GM21717 (cell line): Measurements from ENCODE around the gene ARHGEF7.

Experiments used
- ATAC-seq: cut with Tn5 transposase; IDR thresholded peaks from one replicate; pipeline ENCODE4 v1.9.1; 2021; ENCODE audit warnings: mild to moderate bottlenecking, moderate library complexity; ENCODE audit not compliant: unreplicated experiment

ARHGEF7 gene

DNA sequence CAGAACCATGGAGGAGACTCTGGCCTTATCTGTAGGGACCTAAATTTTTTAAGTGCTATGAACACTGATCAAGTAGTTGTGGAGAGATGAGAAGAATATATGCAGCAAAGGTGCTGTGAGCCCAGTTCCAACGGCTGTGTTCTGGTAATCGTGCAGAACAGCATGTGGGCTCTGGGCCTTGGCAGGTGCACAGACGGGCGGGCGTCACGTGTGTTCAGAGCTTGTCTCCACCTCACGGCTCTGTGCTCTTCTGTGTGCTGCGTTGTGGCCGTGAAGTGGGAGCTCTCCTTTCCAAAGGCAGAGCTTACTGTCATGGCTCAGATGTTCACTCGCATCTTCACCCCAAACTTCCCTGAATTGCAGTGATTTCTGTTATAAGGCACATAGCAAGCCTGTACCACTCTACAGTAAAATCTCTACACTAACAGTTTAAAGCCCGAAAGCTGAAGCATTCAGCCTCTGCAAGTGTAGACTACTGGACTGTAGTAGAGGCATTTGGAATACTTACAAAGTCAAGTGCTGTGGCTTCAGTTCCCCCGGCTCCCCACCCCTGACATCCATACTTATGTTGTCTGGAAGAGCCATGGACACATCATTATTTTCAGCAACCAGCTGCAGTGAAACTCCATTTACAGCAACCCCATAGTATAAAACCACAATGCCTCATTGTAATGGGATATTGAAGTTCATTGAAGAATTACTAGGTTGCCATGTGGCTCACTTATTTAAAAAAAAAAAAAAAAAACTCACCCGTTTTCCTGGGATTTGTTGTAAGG lies 177.8 kb downstream of the ARHGEF7 start:
- no peak for ATAC-seq

DNA sequence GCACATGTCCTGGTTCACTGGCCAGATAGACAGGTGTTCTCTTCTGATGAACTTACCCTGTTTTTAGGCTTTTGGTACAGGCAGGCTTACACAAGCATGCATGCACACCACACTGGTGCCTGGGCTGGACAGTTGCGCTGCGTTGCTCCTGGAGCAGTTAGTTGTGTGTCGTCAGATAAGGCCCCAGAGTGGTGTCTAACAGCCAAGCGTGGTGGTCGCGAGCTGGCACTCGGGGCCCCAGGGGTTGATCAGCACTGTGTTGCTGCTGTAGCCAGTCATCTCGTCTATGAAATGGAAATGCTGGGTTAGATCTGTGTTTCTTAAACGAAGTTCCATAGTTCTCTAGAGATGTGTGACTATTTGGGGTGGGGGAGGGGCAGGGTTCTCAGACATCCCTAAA lies 180.8 kb downstream of the ARHGEF7 start:
- ATAC-seq = no peak

DNA sequence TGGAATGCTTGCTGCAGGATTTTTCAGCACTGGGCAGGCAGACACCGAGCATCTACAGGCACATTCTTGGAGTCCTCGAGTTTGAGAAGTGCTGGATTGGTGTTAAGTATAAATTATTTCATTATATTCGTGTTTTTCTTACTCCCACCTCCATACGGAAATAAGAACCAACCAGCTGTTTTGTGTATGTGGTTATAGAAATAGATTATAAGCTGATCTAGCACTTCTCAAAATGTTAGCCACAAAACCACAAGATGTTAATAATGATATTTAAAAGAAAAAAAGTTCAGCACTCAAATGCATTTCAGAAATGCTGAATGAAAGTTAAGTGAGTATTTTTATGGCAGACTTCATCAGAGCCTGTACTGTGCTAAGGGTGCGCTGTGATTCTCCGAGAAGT lies 181.3 kb downstream of the ARHGEF7 start:
- no peak for ATAC-seq

DNA sequence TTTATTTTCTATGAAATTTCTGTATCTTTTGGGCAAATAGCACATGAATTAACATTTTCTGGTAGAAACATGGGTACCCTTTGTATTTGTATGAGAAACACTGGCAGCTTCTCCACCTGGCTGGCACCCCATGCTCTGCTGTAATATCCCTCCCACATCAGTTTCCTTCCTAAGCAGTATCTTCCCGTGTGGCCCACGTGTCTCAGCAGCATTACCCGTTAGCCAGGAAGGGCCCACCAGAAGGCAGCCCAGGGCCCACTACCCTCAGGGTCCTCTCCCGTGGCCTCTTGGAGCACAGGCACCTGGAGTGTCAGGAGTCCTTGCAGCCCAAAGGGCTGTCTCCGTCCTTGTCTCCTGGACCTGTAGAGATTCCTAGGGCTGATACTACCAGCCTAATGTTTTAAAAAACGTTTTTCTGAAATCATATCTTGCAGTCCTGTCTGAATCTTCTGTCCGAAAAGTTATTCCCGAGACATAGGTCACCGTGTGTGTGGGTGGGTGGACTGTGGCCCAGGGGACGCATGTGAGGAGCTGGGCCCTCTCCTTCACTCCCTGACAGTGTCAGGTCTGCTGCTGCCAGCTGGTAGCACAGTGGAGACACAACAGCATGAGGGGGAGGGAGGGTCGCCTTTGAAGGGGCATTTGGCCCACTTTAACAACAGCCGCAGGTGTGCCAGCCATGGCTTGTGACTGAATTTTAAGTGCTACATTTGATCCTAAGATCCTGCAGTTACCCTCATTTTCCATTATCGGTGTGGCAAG lies 183.3 kb downstream of the ARHGEF7 start:
- ATAC-seq = no peak

DNA sequence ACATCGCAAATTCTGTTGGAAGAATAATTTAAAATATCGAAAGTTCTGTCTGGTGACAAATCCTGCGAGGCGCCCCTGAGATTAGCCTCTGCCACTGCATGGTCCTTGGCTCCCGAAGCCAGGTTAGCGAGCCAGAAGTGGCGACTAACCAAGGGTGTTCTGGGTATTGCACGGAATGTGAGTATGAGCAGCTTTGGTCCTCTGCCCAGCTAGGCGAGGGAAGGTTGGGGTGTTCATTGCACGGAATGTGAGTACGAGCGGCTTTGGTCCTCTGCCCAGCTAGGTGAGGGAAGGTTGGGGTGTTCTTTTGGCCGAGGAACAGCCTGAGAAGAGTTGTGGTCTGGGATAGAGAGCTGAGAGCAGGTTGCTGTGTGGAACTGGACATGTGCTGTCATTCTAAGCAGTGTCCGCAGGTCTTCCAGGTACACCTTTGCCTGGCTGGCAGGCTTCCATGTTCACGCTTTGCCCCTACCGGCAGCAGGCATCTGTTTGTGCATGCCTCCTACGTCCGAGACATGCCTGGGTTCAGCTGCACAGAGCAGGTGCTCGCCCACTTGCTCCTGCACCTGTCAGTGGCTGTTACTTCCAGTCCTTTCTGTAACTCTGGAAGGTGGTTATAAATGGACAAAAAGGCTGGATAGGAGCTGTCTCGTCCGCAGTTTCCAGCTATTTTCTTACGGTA lies 187.1 kb downstream of the ARHGEF7 start:
- ATAC-seq = no peak

DNA sequence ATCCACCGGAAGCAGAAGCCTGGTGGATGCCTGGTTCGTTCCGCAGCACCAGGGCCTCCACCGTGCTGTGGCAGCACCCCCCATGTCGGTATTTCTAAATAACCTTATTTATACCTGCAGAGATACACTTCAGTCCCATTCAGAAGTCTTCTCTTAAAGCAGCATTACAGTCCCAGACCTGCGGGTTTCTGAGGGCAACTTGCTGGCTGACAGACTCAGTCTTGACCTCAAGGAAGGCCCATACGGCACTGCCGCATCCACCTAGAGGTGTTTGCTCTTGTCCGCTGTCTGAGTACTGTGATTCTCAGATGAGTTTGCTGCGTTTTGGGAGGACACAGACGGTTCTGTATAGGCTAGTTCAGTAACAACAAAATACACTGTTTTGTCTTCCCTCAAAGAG lies 188.4 kb downstream of the ARHGEF7 start:
- ATAC-seq = no peak

DNA sequence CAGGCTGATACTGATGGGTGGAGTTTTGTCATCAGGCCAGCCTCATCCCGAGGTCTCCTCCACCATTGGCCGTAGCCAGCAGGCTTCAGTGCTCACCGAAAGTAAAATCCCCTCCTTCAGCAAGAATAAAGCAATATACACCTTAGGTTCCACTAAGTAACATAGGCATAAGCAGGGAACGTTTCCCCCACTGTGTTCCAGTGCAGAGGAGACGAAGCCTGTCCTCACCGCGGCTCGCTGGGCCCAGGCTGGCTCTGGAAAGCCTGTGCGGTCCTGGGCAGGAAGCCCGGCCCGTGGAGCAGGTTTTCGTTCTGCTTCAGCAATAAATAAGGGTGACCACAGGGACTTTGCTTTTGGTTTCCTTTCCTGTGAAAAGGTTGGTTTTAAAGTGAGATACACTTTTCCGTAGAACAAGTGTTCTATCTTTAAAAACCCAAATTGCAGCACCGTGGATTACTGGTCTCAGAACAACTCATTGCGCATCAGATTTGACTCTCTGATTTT lies 189.0 kb downstream of the ARHGEF7 start:
- peak; percentile 96 for ATAC-seq

DNA sequence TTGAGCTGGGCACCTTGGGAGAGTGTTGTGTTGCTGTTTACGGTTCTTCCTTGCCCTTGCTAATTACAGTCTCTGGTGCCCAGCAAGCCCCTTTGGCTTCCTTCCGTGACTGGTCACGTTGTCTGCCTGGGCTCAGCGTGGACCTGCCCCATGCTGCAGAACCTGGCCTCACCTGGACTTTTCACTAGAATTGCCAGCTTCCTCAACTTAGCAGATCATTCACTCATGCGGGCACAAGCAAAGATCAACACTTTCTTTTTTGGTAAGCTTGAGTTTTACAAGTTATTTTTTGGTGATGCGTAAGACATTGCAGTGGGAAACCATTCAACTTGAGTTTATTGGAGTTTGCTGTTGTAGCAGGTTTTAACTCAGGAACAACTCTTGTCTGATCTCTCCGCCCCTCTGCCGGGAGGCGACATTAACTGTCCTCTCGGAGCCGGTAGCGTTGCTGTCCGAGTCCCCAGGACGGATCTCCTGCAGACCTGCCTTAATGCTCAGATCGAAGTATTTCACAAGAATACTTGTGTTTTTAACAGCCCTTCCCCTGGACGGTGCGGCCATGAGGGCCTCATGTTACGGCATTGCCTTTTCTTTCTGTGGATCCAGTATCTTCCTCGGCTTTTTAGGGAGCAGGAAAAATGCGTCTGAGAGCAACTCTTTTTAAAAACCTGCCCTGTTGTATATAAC lies 189.6 kb downstream of the ARHGEF7 start:
- ATAC-seq = no peak

DNA sequence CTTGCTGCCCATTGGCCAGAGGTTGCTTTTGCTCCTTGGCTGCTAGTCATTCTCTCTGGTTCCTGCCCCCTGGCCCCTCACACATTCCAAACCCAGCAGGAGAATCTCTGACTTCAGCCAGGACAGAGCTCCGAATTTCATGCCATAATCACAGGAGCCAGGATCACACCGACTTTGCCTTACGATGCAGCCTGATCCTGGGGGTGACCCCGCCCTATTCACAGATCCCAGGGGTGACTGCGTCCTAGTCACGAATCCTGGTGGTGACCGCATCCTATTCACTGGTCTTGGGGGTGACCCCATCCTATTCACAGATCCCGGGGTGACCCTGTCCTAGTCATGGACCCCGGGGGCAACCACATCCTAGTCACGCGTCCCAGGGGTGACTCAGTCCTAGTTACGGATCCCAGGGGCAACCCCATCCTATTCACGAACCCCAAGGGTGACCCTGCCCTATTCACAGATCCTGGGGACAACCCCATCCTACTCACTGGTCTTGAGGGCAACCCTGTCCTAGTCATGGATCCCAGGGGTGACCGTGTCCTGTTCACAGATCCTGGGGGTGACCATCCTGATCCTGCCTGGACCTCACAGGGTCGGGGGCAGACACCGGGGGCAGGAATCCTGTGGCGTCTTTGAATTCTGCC lies 198.0 kb downstream of the ARHGEF7 start:
- ATAC-seq = no peak

DNA sequence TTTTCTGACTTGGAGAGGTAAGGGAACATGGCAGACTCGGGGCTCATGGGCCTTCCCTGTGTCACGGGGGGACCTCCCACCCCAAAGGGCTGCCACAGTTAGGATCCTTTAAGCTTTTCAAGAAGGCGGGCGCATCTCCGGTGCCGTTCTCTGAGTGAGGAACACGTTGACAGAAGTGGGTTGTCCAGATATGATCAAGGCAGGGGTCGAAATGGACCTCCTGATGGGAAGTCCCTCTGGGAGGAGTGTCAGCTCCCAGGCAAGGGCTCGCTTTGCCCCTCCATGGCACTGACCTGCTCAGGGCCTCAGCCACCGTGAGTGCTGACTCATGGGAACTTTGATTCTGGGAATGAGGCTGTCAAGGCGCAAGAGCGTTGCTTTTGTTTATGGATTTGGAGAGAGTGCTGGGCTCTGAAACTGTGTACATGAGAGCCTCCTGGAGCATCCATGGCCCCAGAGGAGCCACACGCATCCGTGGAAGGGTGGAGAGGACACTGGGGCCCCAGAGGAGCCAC lies 198.9 kb downstream of the ARHGEF7 start:
- no peak for ATAC-seq

DNA sequence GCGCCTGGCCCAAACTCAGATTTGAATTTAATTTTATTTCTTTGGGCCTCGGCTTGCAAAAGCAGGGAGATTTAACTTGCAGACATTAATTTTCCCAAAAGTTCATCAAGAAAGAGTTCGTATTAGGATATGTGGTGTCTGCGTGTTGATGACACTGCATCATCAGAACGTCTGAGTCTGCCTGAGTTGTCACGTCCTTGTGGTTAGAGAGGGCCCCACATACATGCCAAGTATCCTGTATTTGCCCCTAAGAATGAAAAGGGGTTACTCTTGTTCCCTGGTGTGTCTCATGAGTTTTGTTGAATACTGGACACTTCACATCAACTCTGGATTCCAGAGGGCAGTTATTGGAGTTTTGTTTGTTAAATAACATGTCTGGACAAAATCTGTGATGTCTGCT lies 199.7 kb downstream of the ARHGEF7 start:
- no peak for ATAC-seq

DNA sequence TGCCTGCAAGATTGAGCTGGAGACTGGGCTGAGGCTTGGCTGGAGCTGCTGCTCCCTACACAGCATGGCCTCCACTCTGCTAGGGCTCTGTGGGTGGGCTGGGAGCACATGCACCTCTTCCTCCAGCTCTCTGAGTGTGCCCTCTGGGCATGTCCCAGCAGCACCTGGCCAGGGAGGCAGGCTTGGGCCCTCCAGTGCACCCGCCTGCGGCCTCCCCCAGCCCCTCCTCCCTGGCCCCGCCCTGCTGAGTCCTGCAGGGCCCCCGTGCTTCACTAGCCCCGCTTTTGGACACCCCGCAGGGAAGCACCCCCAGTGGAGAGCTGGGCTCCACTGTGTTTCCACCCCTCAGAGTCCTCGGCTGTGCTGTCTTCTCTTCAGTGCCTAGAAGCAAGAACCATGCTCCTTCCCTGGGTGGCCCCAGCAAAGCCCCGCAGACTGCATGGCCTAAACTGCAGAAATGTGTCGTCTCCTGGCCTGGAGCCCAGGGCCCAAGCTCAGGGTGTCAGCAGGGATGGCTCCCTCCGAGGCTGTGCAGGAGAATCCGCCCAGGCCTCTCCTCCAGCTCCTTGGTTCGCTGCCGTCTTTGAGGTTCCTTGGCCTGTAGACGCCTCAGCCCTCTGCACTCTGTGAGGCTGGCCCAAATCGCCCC lies 200.4 kb downstream of the ARHGEF7 start:
- no peak for ATAC-seq

DNA sequence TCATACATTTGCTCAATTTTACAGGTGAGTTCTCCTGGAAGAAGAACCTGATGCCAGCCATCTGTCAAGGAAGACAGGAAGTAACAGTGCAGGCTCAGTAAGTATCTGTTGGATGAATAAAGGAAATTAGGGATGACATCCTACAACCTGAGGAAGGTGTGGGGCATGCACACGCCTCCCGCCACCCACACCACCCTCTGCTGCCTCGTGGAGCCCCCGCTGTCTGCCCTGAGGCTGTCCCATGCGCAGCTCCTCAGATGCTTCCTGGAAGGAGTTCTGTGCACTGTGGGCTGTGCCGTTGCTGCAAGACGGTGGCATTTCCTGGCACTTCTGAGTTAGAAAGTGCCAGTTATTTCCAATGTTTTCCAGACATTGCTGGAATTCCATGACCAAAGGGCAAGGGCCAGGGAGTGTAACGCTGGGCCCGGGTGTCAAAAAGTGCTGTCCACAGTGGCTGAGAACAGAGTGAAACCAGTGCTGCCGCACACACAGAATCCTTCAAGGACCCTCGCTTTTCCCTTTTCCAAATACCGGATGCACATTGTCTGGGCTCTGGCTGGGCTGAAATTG lies 201.1 kb downstream of the ARHGEF7 start:
- no peak for ATAC-seq

DNA sequence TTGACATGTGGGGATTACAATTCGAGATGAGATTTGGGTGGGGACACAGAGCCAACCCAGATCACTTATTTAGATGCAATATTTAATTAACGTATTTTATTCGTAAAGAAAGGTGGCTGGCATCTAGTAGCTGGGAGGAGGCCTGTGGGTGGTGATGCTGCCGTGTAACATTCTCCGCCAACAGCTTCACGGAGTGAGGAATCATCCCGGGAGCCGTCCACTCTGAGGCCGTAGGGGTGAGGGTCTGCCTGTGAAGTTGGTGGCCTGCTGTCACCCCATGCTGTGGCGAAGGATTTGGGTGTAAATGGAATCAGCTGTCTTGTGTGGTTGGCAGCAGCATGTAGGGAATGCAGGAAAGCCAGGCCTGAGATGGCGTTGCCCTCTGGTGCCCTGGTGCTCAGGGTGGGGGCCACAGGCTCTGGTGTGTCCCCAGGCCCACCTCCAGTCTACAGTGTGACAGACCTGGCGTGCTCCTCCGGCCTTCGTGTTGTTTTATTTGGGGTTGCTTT lies 202.0 kb downstream of the ARHGEF7 start:
- ATAC-seq = no peak

DNA sequence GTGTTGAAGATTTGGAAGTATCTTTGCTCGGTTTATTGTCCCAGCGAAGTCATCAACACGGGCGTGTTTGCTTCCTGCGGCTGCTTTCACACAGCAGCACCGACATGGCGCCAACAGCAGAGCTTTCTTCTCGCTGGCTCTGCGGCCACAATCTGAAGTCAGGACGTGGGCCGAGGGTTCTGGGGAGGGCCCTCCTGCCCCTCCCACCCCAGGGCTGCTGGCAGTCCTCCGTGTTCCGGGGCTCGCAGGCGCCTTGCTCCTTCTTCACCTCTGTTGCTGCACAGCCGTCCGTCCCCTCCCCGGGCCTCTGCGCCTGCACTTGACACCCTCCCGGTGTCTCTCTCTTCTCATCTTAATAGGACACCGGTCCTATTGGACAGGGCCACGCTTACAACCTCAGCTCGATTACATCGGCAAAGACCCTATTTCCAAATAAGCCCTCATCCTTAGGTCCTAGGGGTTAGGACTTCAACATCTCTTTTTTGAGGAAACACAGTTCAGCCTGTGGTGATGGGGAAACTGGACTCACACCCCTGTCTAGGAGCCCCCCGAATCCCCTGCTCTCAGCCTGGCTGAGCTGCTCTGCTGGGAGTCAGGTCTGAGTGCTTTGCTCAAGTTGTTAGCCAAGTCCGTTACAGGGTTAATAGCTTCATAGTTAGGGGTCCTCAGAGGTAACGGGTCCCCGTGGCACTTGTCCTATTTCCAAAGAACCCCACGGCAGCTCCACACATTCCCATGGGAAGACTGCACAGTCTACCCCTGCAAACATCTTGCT lies 202.6 kb downstream of the ARHGEF7 start:
- ATAC-seq = no peak

DNA sequence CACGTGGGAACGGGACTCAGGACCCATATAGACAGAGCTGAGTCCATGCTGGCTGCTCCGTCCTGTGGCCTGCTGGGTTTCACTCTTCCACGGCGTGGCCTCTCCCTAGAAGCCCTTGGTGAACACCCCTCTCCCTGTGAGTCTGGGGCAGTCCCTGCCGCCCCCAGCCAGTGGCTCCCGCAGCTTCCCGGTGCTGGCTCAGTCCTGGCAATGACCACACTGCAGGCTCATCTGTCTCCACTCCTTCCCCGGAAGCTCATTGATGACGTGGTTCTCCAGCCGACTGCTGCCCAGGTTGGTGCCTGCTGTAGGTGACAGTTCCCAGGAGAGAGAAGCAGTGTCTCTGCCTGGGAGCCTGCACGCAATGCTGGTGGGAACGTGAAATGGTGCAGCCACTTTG lies 203.3 kb downstream of the ARHGEF7 start:
- no peak for ATAC-seq

DNA sequence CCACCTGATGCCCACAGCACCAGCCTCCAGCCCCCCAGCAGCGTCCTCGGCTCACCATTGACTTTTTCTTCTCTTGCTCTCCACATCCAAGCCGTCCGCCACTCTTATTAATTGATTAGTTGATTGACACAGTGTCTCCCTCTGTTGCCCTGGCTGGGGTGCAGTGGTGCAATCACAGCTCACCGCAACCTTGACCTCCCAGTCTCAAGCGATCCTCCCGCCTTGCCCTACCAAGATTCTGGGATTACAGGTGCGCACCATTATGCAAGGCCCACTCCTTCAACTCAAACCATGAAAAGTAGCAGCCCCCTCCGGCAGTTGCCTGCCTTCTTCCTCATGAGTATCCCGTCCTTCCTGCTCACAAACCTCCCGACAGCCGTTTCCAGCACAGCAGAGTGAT lies 204.4 kb downstream of the ARHGEF7 start:
- ATAC-seq = no peak
